ENCODE data around the gene APMAP.

Gene APMAP

GRCh38 chr20:25022680-25023079, 30.1 kb upstream of the APMAP start:
- H3K36me3 ChIP-seq (ENCODE audit: insufficient read depth): no peaks in the 10 kb centered on the region
- H3K27ac ChIP-seq: no peak overlapping the region
- no peak overlapping the region for H3K4me3 ChIP-seq (IDR thresholded peaks at IDR 0.05; ENCODE audit: insufficient read depth, low read depth, low read length)
- peaks cover 7% of the 10 kb centered on the region for H3K4me1 ChIP-seq (ENCODE audit: low read depth, poor library complexity, severe bottlenecking)
- no peaks in the 10 kb centered on the region for H3K27me3 ChIP-seq (ENCODE audit: insufficient read depth, low read depth)
- no peak overlapping the region for H2AFZ ChIP-seq (ENCODE audit: low read depth)
- H3K79me2 ChIP-seq (ENCODE audit: insufficient read depth, low read depth): no peaks in the 10 kb centered on the region
- H3K4me2 ChIP-seq: no peak overlapping the region
- no peak overlapping the region for H3K9ac ChIP-seq
- no peaks in the 10 kb centered on the region for H4K20me1 ChIP-seq (ENCODE audit: insufficient read depth)
- no peak for TF ChIP-seq CTCF (conservative IDR thresholded peaks at IDR 0.05; ENCODE audit: low read depth, low read length)

- Histone ChIP-seq H4K20me1 (ENCODE audit: insufficient read depth) (no peaks in the 10 kb centered on the region), H3K79me2 (ENCODE audit: insufficient read depth, low read depth) (no peaks in the 10 kb centered on the region)
Observed at GRCh38 chr20:25021336-25021735, 28.8 kb upstream of the APMAP start.

GRCh38 chr20:25020901-25021301, 28.4 kb upstream of the APMAP start:
- no peaks in the 10 kb centered on the region for H3K27me3 ChIP-seq (ENCODE audit: insufficient read depth, low read depth)
- TF ChIP-seq CTCF (conservative IDR thresholded peaks at IDR 0.05; ENCODE audit: low read depth, low read length): no peak
- no peak overlapping the region for H3K4me2 ChIP-seq
- no peak overlapping the region for H3K4me3 ChIP-seq (IDR thresholded peaks at IDR 0.05; ENCODE audit: insufficient read depth, low read depth, low read length)
- H4K20me1 ChIP-seq (ENCODE audit: insufficient read depth): no peaks in the 10 kb centered on the region
- H2AFZ ChIP-seq (ENCODE audit: low read depth): no peak overlapping the region
- no peak overlapping the region for H3K9ac ChIP-seq
- H3K4me1 ChIP-seq (ENCODE audit: low read depth, poor library complexity, severe bottlenecking): peaks cover 21% of the 10 kb centered on the region
- no peak overlapping the region for H3K27ac ChIP-seq
- H3K36me3 ChIP-seq (ENCODE audit: insufficient read depth): no peaks in the 10 kb centered on the region
- no peaks in the 10 kb centered on the region for H3K79me2 ChIP-seq (ENCODE audit: insufficient read depth, low read depth)

More at GRCh38 chr20:25021336-25021735, 28.8 kb upstream of the APMAP start:
- Histone ChIP-seq H3K4me2 (no peak overlapping the region), H2AFZ (ENCODE audit: low read depth) (no peak overlapping the region), H3K36me3 (ENCODE audit: insufficient read depth) (no peaks in the 10 kb centered on the region), H3K4me3 (IDR thresholded peaks at IDR 0.05; ENCODE audit: insufficient read depth, low read depth, low read length) (no peak overlapping the region), H3K27ac (no peak overlapping the region), H3K27me3 (ENCODE audit: insufficient read depth, low read depth) (no peaks in the 10 kb centered on the region), H3K9ac (no peak overlapping the region), H3K4me1 (ENCODE audit: low read depth, poor library complexity, severe bottlenecking) (peaks cover 20% of the 10 kb centered on the region)
- no peak for TF ChIP-seq CTCF (conservative IDR thresholded peaks at IDR 0.05; ENCODE audit: low read depth, low read length)

- no peaks in the 10 kb centered on the region for H3K36me3 ChIP-seq (ENCODE audit: insufficient read depth)
- H3K4me3 ChIP-seq (IDR thresholded peaks at IDR 0.05; ENCODE audit: insufficient read depth, low read depth, low read length): no peak overlapping the region
- H2AFZ ChIP-seq (ENCODE audit: low read depth): no peak overlapping the region
- peaks cover 27% of the 10 kb centered on the region for H3K4me1 ChIP-seq (ENCODE audit: low read depth, poor library complexity, severe bottlenecking)
- H3K27ac ChIP-seq: no peak overlapping the region
- no peaks in the 10 kb centered on the region for H3K79me2 ChIP-seq (ENCODE audit: insufficient read depth, low read depth)
- no peak overlapping the region for H3K4me2 ChIP-seq
- H4K20me1 ChIP-seq (ENCODE audit: insufficient read depth): no peaks in the 10 kb centered on the region
- TF ChIP-seq CTCF (conservative IDR thresholded peaks at IDR 0.05; ENCODE audit: low read depth, low read length): no peak
- H3K9ac ChIP-seq: no peak overlapping the region
- no peaks in the 10 kb centered on the region for H3K27me3 ChIP-seq (ENCODE audit: insufficient read depth, low read depth)
Observed at GRCh38 chr20:25020345-25020744, 27.8 kb upstream of the APMAP start.

Data from KMS-11 (cell line).